K562 (cell line): Measurements from ENCODE around the gene PIBF1. TPM values are rescaled to one million over a fixed set of nuclear protein-coding genes. Genes with fewer than 3 reads are reported as not detected.

Source experiments
- DACH1 ChIP-seq: fragments of 450-650 bp; IDR thresholded peaks from 2 replicates; pipeline ENCODE4 v1.6.1; 2018; ENCODE audit not compliant: partially characterized antibody
- FIP1L1 ChIP-seq: fragments of 200-400 bp; formaldehyde crosslinking; IDR thresholded peaks from 2 replicates; pipeline ENCODE4 v1.6.1; 2018; ENCODE audit warnings: mild to moderate bottlenecking, low read depth, low read length; ENCODE audit not compliant: poor library complexity, severe bottlenecking
- FOSL1 ChIP-seq: fragments of 200-800 bp; sonication (Bioruptor generic); conservative IDR thresholded peaks from 2 replicates; pipeline ENCODE4 v1.6.1; 2016; ENCODE audit warnings: missing genetic modification characterization, missing compliant biosample characterization
- MAFF ChIP-seq: IDR thresholded peaks from 2 replicates; pipeline ENCODE4 v1.6.1; 2012; ENCODE audit warnings: low read length, improper control_type of control experiment
- NR2C2 ChIP-seq, 2 experiments: fragments of 200-800 bp in 1 of 2; sonication (Bioruptor generic) in 1 of 2; sonication (generic) in 1 of 2; formaldehyde crosslinking in 1 of 2; IDR thresholded peaks; 2 replicates each; pipeline versions ENCODE4 v1.6.1 to v1.8.0; 2016 to 2022; ENCODE audit warnings: mild to moderate bottlenecking in 1 of 2, missing compliant biosample characterization in 1 of 2, missing genetic modification characterization in 1 of 2, missing genetic modification reagents in 1 of 2
- NR3C1 ChIP-seq: sonication (generic); formaldehyde crosslinking; IDR thresholded peaks from 2 replicates; pipeline ENCODE4 v1.8.1; 2022; ENCODE audit warnings: missing genetic modification reagents
- NRF1 ChIP-seq, 2 experiments: fragments of 450-650 bp; IDR thresholded peaks in 1 of 2; conservative IDR thresholded peaks in 1 of 2; 2 replicates each; pipeline ENCODE4 v1.6.1; 2014; ENCODE audit warnings: mild to moderate bottlenecking in 2 of 2
- PREB ChIP-seq: sonication (generic); formaldehyde crosslinking; IDR thresholded peaks from 2 replicates; pipeline ENCODE4 v1.8.1; 2023; ENCODE audit warnings: mild to moderate bottlenecking, missing genetic modification reagents
- REST ChIP-seq, 2 experiments: fragments of 450-650 bp; formaldehyde crosslinking in 1 of 2; IDR thresholded peaks; 2 replicates each; pipeline versions ENCODE4 v1.4.0 to v1.6.1; 2014 to 2020; ENCODE audit warnings: mild to moderate bottlenecking in 2 of 2, borderline replicate concordance in 1 of 2, low read depth in 1 of 2
- USF1 ChIP-seq: sonication (generic); formaldehyde crosslinking; IDR thresholded peaks from 2 replicates; pipeline ENCODE4 v1.9.0; 2022; ENCODE audit warnings: mild to moderate bottlenecking, missing genetic modification reagents
- ZBTB8A ChIP-seq: fragments of 450-650 bp; IDR thresholded peaks from 2 replicates; pipeline ENCODE4 v1.6.1; 2018; ENCODE audit warnings: mild to moderate bottlenecking, moderate library complexity; ENCODE audit not compliant: partially characterized antibody
- ZZZ3 ChIP-seq: fragments of 450-650 bp; IDR thresholded peaks from 2 replicates; pipeline ENCODE4 v1.6.1; 2016; ENCODE audit warnings: antibody characterized with exemption, mild to moderate bottlenecking, moderate library complexity
- polyA plus RNA-seq, 8 experiments: library from polyadenylated mRNA; depleted of rRNA in 4 of 8; stranded (reverse) in 5 of 8; unstranded in 3 of 8; fragments of >200 nt; fragmentation: Nextera tagmentation in 2 of 8; fragmentation: Illumina TruSeq in 1 of 8; extraction: Ambion mirVana in 2 of 8; extraction: Trizol in 1 of 8; gene quantifications; 2 replicates each; pipeline versions ENCODE4 v1.2.1 to v1.2.3, GENCODE V29; 2011 to 2014; ENCODE audit warnings: inconsistent platforms in 1 of 8, missing spikeins in 1 of 8
- total RNA-seq, 7 experiments: library from RNA; depleted of rRNA in 6 of 7; stranded (reverse); fragments of >200 nt in 6 of 7; fragmentation: Illumina TruSeq in 2 of 7; extraction: Trizol in 2 of 7; gene quantifications; 2 replicates each; pipeline versions ENCODE4 v1.2.1 to v1.2.3, GENCODE V29; 2011 to 2021; ENCODE audit warnings: low replicate concordance in 1 of 7

Gene PIBF1
- total and polyA plus RNA-seq, 9 of the 15 experiments (the other 6 are each of a cell fraction or from before 2014, with no cell fraction given), result 9.1 to 28.8 (median 14.7) TPM

- TF ChIP-seq PREB (CRISPR knock-in tag) (no peak), FIP1L1 (no peak), REST (IDR thresholded peaks at IDR 0.05; ENCODE audit: borderline replicate concordance) (no peak), REST (CRISPR knock-in tag; IDR thresholded peaks at IDR 0.05; ENCODE audit: low read depth) (no peak), FOSL1 (tag) (no peak), ZBTB8A (no peak), NRF1 (conservative IDR thresholded peaks at IDR 0.05 in 1 of 2, IDR thresholded peaks at IDR 0.05 in 1 of 2) (no peak), DACH1 (no peak), MAFF (no peak), NR2C2 (CRISPR knock-in tag; IDR thresholded peaks at IDR 0.05) (no peak), NR2C2 (tag; IDR thresholded peaks at IDR 0.05) (no peak), NR3C1 (CRISPR knock-in tag) (no peak), USF1 (CRISPR knock-in tag) (no peak), ZZZ3 (no peak)
Measured at GRCh38 chr13:72960541-72960940, 178.6 kb downstream of the PIBF1 start (continued).
